ENCODE results near the gene ADAT3. TPM values are rescaled to one million over a fixed set of nuclear protein-coding genes. Genes with fewer than 3 reads are reported as not detected.

ADAT3 gene
- polyA plus RNA-seq, 10 donors: 1.0 to 2.5 (median 1.9) TPM

DNA sequence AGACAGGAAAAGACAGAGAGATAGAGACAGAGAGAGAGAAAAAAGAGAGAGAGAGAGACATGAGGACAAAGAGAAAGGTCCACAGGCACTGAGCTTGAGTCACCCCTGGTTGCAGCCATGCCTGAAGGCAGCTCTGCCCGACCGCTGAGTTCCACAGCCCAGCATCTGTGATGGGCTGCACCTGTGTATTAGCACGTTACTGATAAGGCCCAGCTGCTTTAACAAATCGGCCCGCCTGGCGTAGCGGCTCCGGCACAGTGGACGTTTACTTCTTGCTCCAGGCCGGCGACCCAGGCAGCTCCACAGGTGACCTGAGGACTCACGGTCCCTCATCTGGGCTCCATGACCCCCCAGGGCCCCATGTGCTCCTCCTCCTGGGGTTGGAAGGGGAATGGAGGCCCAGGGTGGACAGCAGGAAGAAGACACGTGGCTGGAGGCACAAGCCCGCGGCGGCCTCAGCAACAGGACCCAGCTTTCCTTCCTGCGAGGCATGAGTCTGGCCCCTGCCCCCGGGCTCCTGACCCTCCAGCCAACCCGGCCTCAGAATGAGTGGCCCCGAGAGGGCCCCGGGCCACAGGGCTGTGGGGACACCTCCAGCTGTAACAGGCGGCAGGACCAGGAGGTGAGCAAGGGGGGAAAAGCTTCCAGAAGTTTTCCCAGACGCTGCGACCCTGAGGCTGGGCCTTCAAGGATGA lies 31.9 kb downstream of the ADAT3 start:
- DNase-seq: no peak

DNA sequence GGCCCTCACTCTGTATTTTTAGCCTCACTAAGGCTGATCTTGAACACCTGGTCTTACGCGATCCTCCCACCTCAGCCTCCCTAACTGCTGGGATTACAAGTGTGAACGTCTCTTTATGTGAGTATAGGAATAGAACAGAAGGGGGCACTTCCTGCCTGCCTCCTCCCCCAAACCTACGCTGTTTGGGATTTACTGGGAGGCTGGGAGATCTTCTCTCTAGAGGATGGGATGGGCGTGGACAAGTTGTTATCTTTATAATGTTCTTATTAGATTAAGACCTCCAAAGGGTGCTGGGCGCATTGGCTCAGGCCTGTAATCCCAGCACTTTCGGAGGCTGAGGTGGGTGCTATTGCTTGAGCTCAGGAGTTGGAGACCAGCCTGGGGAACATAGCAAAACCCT lies 32.9 kb downstream of the ADAT3 start:
- no peak for DNase-seq

DNA sequence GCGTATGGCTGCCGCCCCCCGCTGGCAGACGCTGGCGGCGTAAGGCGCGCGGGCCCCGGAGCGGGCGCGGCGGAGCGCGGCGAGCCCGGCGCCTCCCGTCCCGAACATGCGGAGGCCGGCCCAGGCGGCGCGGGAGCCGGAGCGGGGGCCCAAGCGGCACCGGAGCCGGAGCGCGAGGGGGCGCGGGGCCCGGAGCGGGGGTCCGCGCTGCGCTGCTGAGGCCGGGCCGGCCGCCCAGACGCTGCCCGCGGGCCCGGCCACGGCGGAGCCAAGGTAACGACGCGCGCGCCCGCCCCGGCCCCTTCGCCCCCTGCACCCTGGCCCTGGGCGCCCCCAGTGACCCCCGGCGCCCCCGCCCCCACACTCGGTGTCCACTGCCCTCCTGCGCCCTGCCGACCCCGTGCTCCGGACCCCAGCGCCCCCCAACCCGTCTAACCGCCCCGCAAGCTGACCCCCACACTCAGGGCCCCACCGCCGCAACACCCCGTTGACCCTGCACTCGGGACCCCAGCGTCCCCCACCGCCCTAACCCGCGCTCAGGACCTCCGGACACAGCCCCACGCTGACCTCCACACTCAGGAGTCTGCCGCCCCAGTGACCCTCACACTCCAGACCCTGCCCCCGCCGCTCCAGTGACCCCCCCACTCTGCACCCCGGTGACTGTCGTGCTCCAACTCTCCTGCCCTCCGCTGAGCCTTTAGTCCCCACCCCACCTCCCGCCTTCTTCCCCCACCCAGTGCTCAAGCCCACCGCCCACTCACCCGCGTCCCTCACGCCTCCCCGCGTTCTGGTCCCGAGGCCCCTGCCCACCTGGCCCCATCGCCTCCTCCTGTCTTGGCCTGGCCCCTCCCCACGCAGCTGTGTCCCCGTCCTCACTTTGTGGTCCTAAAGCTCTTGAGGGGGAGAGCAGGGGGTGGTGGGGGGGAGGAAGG lies 36.2 kb downstream of the ADAT3 start, which contains the start of gene CSNK1G2:
TSS of gene CSNK1G2 (plus strand) at position 27 of the 932 bp plus-strand sequence. CDS start 28,601 bp downstream, outside the sequence.
- DNase-seq: no peak

DNA sequence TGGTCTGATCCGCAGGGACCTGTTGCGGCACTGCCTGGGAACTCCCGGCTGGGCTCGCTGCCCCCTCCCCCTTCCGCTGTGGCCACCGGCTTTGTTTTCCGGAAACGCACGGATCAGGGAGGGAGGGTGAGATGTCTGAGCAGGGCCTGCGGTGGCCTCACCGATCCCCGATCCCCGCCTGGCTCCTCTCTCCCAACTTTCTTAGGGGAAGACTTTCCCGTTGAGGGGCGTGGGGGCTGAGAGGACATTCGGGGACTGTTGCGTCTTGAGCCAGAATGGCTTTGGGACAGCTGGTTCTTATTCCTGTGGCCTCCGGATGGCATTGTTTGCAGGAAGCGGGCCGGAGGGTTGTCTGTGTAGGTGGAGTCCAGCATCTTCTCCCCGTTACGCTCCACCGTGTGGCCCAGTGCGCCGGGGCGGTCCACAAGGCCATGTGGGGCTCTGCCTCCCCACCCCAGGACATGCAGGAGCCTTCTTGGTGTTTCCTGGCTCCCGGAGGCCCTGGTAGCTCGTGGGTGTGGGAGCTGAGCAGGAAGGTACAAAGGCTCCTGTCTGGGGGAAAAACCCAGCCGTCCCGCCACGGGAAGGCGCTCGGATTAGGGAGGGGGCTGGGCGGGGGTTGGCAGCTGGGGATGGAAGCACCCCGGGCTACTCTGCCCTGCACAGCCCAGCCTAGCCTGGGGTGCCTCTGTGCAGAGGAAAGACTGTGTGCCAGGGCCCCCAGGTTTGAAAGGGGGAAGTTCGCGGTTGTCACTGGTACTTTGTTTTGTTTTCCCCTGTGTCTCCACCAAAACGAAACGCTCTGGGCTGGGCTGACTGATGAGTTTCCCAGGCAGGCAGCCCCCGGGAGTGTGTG lies 37.1 kb downstream of the ADAT3 start:
- peak; percentile 43 to 83 (median 73) for DNase-seq

DNA sequence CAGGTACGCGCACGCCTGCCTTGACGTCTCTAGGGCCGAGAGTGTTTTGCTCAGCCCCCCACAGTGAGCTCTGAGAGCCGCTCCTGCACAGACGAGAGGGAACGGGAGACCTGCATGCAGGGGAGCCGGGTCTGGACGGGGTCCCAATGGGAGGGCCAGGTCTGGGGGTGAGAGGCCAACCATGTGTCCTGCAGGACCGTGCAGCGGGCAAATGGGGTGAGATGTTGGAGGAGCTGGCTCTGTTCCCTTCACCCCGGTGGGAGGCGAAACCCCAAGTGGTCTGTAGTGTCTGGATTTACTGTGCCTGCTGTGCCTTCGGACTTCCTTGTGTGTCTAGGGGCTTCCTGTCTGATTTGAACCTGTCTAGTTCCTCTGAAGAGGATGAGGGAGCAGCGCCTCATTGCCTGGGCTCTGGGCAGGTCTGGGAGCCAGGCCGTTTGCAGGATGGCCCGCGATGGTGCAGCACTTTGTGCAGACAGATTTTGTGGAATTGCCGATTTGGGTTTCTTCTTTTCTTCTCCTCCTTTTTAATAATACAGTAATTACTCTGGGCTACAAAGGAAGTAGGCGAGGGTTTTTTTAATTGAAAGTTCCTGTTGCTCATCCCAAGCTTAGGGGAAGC lies 37.8 kb downstream of the ADAT3 start:
- DNase-seq: peak in 2 of 3 donors; percentile 12 to 30

DNA sequence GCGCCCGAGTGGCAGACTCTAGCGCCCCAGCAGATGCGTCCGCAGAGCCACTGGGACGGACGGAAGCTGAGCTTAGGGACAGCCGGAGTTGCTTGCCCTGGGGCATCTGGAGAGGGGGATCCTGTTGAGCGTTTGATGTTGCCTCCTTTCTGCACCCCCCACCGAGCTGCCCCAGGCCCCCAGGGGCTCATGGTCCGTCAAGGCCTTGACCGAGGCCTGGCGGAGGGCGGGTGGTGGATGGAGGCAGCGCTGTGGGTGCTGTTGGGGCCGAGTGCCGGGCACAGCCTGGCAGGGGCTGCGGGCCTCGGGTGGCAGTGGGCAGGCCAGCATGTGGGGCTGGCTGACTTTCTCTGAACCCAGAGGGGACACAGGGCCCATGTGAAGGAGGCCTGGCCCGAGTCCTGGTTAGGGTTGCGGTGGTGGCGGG lies 38.5 kb downstream of the ADAT3 start:
- DNase-seq: no peak

DNA sequence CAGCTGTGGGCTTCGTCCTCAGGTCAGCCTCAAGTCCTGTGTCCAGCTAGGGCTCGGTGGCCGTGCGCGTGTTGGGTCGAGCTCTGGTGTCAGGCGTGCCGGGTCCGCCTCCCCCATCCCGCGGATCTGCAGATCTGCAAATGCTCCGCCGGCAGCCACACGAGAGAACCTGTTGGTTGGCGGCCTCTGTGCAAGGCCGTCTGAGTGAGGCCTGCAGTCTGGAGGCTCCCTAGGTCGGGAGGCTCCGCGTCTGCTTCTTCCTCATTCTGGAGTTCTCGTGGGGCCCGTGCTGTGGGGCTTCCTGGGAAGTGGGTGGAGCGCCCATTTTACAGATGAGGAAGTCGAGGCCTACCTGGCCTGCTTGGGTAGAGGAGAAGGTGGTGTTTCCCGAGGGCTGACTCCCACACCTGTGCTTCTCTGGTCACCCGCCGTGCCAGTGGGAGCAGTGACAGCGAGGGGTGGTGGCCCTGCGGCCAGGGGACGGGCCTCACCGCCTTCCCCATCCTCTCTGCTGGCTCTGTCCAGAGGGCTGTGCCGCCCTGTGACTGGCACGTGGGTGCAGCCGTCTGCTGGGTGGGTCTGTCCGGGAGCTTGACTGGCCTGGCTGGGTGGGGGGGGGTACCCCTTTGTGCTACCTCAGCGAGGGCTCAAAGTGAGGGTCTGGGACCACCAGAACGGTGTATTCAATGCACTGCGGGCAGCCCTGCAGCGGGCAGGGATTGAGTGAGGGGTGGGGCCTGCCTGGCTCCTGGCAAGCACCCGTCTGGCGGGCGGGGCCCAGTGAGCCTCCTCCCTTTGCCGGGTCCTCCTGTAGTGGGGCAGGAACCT lies 39.1 kb downstream of the ADAT3 start:
- DNase-seq: no peak

DNA sequence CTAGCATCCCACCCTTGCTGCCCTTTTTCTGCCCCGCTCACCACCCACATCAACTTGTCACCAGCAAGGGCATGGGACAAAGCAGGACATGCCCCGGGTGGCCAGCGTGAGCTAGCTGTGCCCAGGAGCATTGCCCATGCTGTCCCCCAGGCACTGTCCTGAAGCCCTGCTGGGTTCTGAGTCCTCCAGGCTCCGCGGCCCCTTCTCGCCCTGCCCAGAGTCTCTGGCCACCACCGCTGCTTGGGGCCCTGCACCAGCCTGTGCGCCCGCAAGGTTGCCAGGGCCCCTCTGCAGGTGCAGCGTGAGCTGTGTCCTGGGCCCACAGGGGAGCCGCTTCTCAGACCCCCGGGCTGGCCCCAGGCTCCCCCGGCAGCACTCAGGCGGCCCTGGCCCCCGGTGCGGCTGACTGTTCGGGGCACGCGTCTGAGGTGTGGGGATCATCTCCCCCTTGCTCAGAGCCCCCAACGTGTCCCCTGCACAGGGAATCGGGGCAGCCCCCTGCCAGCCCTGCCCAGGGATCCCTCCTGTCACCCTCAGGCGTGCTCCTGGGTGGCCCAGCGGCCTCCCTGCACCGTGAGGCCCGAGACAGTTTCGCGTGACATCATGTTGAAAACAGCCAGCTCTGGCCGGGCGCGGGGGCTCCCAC lies 39.8 kb downstream of the ADAT3 start:
- no peak for DNase-seq

DNA sequence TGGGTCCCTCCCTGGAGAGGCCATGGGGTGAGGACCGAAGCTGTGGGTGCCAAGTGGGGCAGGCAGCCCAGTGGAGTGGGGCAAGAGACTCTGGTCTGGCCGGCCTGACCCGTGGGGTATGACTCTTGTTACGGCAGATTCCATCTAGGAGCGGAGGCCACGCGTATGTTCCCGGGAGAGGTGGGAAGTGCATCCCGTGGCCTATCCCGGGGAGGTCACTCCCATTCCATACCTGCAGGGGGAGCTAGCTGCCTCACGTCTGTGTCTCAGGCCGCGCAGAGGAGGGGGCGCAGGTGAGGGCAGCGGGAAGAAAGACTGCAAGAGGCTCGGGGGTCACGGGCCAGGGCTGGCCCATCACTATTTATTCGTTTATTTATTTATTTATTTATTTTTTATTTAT lies 40.7 kb downstream of the ADAT3 start:
- DNase-seq: peak in 2 of 3 donors; percentile 16 to 37

DNA sequence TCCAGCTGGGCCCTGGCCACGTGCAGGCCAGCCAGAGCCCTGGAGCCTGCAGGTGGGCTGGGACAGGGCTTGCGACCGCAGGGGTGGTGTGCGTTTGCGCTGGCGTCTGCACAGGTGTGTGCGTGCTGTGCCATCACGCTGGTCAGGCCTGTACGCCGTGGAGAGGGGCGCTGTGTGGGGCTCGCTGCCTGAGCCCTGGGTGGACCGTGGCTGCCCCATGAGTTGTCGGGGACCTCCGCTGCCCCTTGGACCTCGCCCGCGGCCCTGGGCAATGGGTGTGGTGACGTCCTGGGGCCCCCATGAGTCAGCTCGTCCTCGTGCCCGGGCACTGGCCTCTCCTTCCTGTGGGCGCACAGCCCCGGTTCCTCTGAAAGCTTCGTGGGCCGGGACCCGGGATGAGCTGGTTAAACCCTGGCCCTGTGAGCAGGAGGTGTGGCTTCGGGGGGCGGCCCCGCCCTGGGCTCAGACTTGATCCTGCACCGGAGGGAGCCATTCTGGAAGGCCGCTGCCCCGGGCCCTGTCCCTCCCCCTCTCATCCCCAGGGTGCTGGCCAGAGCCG lies 42.5 kb downstream of the ADAT3 start:
- DNase-seq: no peak

DNA sequence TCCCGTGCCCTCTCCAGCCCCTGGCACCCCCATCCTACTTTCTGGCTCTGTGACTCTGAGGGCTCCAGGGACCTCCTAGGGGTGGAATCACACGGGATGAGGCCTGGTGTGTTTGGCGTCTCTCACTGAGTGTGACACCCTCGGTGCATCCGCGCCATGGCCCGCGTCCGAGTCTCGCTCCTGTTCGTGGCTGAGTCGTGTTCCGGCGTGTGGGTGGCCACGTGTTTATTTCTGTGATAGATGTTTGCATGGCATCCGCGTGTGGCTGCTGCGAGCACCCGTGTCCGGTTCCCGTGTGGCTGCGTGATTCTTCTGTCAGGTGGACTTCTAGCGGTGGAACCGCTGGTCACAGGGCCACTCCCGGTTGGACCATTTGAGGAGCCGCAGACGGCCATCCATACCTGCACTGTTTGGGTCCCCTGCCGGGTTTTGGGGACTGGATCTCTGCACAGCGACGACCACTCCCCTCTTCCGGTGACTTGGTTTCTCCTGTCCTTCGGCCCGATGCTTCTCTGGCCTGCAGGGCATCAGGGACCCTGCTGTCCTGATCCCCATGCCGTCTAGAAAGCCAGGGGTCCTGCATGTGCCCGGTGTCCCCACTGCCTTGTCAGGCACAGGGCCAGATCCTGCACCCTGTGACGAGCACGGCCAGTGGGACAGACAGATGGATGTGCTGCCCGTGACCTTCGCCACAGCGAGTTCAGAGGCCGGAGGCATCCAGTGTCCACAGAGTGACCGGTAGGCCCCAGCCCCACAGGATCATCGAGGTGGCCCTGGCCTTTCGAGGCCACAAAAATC lies 44.3 kb downstream of the ADAT3 start:
- no peak for DNase-seq

DNA sequence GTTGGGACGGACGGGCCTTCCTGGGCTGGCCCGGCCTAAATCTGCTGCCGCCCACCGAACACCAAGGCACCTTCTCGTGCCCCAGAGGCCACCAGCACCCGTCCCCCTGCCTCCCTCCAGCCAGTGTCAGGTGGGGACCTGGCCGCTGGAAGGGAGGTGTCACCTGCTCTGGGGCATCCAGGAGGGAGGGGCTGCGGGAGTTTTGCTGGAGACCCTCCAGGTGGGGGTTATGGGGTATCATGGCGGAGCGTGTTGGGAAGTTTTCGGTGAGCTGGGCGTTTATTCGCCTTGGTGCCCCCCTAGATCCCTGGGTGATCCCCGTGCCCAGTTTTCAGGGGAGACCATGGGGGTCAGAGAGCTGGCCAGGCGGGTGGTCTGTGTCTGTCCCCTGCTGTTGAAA lies 45.4 kb downstream of the ADAT3 start:
- DNase-seq: no peak

DNA sequence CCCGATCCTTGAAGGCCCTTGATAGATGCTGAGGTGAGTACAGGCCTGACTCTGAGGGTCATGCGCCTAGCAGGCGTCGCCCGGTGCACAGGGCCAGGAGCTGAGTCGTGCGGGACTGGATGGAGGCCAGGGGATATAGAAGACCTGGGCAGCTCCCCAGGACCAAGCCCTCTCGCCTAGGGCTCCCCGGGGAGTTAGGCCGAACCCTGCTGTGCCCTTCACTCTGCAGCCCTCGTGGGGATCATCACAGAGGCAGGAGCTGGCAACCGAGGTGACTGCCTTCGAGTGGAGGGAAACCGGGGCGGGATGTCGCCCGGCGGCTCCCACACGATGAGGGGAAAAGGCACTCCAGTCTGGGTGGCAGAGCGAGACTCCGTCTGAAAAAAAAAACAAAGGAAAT lies 47.4 kb downstream of the ADAT3 start:
- no peak for DNase-seq

DNA sequence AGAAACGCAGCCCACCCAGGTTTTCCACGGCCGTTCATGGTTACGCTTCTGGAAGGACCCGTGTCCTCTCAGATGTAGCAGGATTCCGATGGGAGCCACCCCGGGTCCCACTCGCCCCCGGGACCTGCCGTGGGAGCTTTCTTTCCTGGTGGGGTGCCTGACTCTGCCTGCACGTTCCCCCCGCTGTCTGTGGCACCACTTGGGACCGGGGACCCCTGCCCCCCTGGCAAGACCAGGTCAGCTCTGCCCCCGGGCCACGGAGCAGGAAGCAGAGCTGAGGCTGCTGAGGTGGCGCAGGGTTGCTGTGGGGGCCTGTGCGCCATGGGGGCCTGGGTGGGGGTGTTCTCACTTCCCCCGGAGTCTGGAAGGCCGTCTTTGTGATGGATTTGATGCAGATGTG lies 47.8 kb downstream of the ADAT3 start:
- no peak for DNase-seq

DNA sequence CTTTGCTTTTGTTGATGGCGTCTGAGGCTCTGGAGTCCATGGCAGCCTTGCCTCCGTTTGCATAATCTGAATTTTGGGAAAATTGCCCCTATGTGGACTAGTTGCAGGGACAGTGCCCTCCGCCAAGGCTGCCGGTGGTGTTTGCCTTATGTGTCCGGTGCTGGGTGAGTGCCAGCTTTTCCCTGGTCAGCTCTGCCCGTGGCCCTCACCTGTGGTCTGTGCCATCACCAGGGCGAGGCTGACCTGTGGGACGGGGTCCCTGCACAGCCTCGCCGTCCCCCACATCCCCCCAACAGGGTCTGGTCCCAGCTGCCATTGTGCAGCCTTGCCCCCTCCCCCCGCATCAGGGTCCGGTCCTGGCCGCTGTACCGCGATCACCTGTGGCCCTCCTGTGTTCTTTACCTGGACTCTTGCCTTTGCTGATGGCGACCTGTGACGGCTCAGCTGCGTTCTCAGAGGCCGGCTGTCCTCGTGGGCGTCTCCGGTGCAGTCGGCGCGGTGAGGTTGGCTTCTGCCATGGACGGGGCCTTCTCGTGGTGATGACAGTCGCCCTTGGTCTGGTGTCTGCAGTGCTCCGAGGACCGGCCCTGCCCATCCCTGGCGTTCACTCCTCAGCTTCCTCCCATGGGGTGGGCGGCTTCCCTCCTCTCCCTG lies 48.4 kb downstream of the ADAT3 start:
- no peak for DNase-seq

DNA sequence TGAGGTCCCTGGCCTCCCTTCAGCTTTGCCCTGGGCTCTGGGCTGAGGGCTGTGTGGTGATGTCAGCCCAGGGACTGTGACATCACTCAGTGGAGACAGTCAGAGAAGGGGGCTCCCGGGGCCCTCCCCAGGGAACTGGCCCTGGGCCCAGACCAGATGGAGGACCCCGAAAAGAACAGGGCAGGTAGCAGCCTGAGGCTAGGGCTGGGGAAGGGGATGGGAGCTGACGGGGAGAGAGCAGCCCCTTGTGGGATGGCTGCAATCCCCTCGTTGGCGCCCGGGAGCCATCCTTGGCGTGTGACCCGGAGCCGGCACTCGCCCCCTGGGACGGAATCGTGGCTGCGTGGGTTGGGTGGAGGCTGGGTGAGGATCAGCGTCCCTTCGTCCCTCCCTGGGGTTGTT lies 49.3 kb downstream of the ADAT3 start:
- DNase-seq: no peak

DNA sequence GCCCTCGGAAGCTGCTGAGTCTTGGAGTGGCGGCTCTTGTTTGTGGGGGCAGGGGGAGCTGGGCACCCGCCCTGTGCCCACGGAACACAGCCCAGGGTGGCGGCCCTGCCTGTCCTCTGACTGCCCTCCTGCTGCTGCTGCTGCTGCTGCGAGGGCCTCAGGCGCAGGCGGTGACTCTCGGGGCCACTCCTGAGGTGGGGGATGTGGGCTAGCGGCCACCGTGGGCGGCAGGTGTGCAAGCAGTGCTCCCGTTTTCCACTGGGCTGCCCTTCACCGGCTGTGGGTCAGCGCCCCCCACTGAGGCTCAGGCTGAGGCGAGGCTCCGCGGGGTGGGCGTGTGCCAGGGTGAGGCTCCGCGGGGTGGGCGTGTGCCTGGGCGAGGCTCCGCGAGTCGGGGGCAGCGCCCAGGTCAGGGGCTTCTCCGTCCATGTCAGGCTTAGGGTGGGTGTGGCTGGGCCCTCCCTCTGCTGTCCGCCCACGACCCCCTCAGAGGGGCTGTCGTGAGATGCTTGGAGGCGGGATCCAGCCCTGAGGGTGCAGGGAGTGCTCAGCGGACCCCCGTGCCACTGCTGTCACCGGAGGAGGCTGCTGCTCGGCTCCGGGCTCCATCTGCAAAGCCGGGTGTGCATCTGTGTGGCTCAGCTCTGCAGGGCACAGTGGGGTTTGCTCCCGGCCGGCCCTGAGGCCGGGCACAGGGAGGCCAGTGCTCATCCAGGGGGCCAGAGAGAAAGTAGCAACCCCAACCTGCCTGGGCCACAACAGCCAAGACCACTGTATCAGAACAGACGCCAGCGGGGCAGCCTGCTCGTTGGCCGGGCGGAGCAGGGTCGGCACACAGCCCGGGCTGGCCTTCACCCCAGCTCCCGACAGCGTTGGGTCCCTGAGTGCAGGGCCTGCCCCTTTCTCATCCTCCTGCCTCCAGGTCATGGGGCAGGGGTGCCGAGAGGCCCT lies 50.2 kb downstream of the ADAT3 start:
- DNase-seq: no peak
